DMS53 treated with DMSO at 0.1 percent for 48 hours (cell line): Measurements from ENCODE around the gene ZNF276.
"Not testable (repeated sequence)": the region's sequence is repeated elsewhere in the genome, so short reads cannot be mapped to it uniquely, and the experiment has no call there.

Experiments used
- DNase-seq: peaks from one replicate; lab custom pipeline; 2025; ENCODE audit not compliant: unreplicated experiment; lab: John Stamatoyannopoulos, UW

ZNF276 gene

GRCh38 chr16:89720813-89721545 is at the start of gene ZNF276, which contains the start of gene VPS9D1:
TSS of gene ZNF276 (plus strand) at chr16:89721537. CDS start at chr16:89721641, 104 bp downstream.
TSS of gene VPS9D1 (minus strand) at chr16:89720898. CDS start at chr16:89720861, 37 bp downstream.
- DNase-seq = peak; percentile 35

GRCh38 chr16:89671565-89671964 is 49.8 kb upstream of the ZNF276 start:
- not testable (repeated sequence) for DNase-seq

GRCh38 chr16:89672177-89672941 is 49.0 kb upstream of the ZNF276 start:
- no peak for DNase-seq

- DNase-seq = no peak
Measured at GRCh38 chr16:89678258-89678657, 43.1 kb upstream of the ZNF276 start.

GRCh38 chr16:89685916-89686315 is 35.4 kb upstream of the ZNF276 start:
- no peak for DNase-seq

- peak; percentile 77 for DNase-seq
Measured at GRCh38 chr16:89686520-89687091, 34.7 kb upstream of the ZNF276 start, which contains the start of gene CDK10. TSS of gene CDK10 (plus strand) at chr16:89686689. CDS start at chr16:89686711, 22 bp downstream.

GRCh38 chr16:89687092-89687940 is 34.0 kb upstream of the ZNF276 start:
- peak; percentile 68 for DNase-seq

- no peak for DNase-seq
Measured at GRCh38 chr16:89688395-89688794, 32.9 kb upstream of the ZNF276 start.

- no peak for DNase-seq
Measured at GRCh38 chr16:89689142-89689541, 32.2 kb upstream of the ZNF276 start.

- DNase-seq = not testable (repeated sequence)
Measured at GRCh38 chr16:89689621-89690020, 31.7 kb upstream of the ZNF276 start.

- no peak for DNase-seq
Measured at GRCh38 chr16:89690392-89690901, 30.9 kb upstream of the ZNF276 start.

GRCh38 chr16:89691231-89691985 is 29.9 kb upstream of the ZNF276 start:
- DNase-seq = no peak

- no peak for DNase-seq
Measured at GRCh38 chr16:89691986-89692569, 29.3 kb upstream of the ZNF276 start.

- no peak for DNase-seq
Measured at GRCh38 chr16:89693289-89693731, 28.0 kb upstream of the ZNF276 start.

- no peak for DNase-seq
Measured at GRCh38 chr16:89693931-89694783, 27.2 kb upstream of the ZNF276 start.

GRCh38 chr16:89694784-89695085 is 26.6 kb upstream of the ZNF276 start:
- DNase-seq = not testable (repeated sequence)

GRCh38 chr16:89695086-89695874 is 26.1 kb upstream of the ZNF276 start:
- DNase-seq = no peak
